Measurements from ENCODE around the gene IMMP2L. TPM values are rescaled to one million over a fixed set of nuclear protein-coding genes. Genes with fewer than 3 reads are reported as not detected.

IMMP2L gene
- total and polyA plus RNA-seq, 2 of the 13 experiments (the other 11 are each of a cell fraction or from before 2014, with no cell fraction given): 7.8 to 16.9 TPM

- no peak for DNase-seq (ENCODE audit: low spot score)
- Histone ChIP-seq H3K27ac (ENCODE audit: extremely low read length, insufficient read depth, low read length) (no peak overlapping the region), H3K9me3 (ENCODE audit: low read length) (no peaks in the 10 kb centered on the region), H3K79me2 (ENCODE audit: insufficient read depth, low read length) (peaks cover 2% of the 10 kb centered on the region), H3K4me1 (ENCODE audit: insufficient read depth, low read length) (peaks cover 23% of the 10 kb centered on the region), H2AFZ (ENCODE audit: low read length) (no peak overlapping the region), H3K27me3 (ENCODE audit: control insufficient read depth in 1 of 2, insufficient read depth in 2 of 2, low read length in 2 of 2) (no peaks in the 10 kb centered on the region), H3K9ac (ENCODE audit: insufficient read depth, low read depth, low read length) (no peak overlapping the region), H3K36me3 (replicated peaks in 1 of 2; ENCODE audit: control insufficient read depth in 1 of 2, insufficient read depth in 2 of 2, low read length in 2 of 2) (peaks cover 0 to 7% of the 10 kb centered on the region in 2 experiments; a peak in 3 of 5 replicates), H3K4me2 (ENCODE audit: low read depth, low read length) (no peak overlapping the region), H3K4me3 (replicated peaks in 1 of 3; ENCODE audit: insufficient read depth in 1 of 3, low read depth in 2 of 3, low read length in 3 of 3) (no peak overlapping the region), H4K20me1 (ENCODE audit: insufficient read depth, low read length) (no peaks in the 10 kb centered on the region)
- ATAC-seq: no peak
- in situ Hi-C loops (cut with HindIII; ENCODE audit: extremely low pct_ligation_motif_present, low pct_unique_long_range_greater_than_20kb): no loop called here
- TF ChIP-seq IRF1 (CRISPR knock-in tag; IDR thresholded peaks at IDR 0.05; ENCODE audit: low read depth) (no peak), MYNN (CRISPR knock-in tag; IDR thresholded peaks at IDR 0.05; ENCODE audit: low read depth) (no peak), ZBTB20 (CRISPR knock-in tag; IDR thresholded peaks at IDR 0.05; ENCODE audit: borderline replicate concordance, low read depth) (no peak), BORCS8-MEF2B (CRISPR knock-in tag; IDR thresholded peaks at IDR 0.05) (no peak), ZNF431 (CRISPR knock-in tag; IDR thresholded peaks at IDR 0.05; ENCODE audit: borderline replicate concordance, low read depth) (no peak), POLR2AphosphoS5 (IDR thresholded peaks at IDR 0.05; ENCODE audit: low read depth, low read length) (no peak), RARA (CRISPR knock-in tag; IDR thresholded peaks at IDR 0.05) (no peak), KAT8 (CRISPR knock-in tag; IDR thresholded peaks at IDR 0.05) (no peak), SALL1 (CRISPR knock-in tag; IDR thresholded peaks at IDR 0.05) (no peak), ZNF335 (CRISPR knock-in tag; IDR thresholded peaks at IDR 0.05) (no peak), CBX5 (CRISPR knock-in tag; IDR thresholded peaks at IDR 0.05; ENCODE audit: borderline replicate concordance) (no peak), ZNF670 (CRISPR knock-in tag; IDR thresholded peaks at IDR 0.05; ENCODE audit: borderline replicate concordance) (no peak), PCBP1 (IDR thresholded peaks at IDR 0.05; ENCODE audit: borderline replicate concordance, low read depth, low read length) (no peak)
- intact Hi-C loops (cut with micrococcal nuclease; ENCODE audit: unreplicated experiment): no loop called here
- no TSS peak for BruUV-seq (replicated peaks)
- 94% methylated on average over 1 of the region's 1 CpG for WGBS (ENCODE audit: low lambda C conversion rate)
- POLR2A ChIA-PET: no interaction called here
- no peak for FAIRE-seq
- CTCF ChIA-PET (ENCODE audit: low intra/inter-chr PET ratio, low total read pairs): no interaction called here
These were observed 3.3 kb downstream of the IMMP2L start for GRCh38 chr7:111558991-111559390.

Data from HepG2 (cell line).